Measurements from ENCODE around the gene FBXO3.

DNA sequence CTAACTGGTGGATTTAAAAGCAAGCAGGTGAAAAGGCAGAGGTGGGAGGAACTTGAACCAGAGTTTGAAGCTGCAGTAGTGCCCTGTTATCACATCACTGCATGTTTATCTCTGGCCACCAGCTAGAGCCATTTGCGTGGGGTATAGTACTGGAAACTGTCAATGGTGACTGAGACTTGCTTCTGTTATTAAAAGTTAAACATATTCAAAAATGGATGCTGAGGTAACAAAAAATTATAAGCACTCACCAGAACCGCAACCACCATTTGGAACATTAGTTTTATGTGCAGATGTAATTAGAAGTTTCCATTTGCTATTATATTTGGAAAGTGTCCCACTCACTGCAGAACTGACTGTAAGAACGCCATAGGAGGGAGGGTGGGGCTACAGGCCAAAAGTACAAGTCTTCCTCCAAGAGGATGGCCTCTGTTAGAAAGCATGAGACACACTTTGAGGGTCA, 36.9 kb downstream of the FBXO3 start:
- TF ChIP-seq POLR2AphosphoS5 (IDR thresholded peaks at IDR 0.05; ENCODE audit: low read depth, low read length) (no peak), TAF1 (IDR thresholded peaks at IDR 0.05; ENCODE audit: borderline replicate concordance, low read depth, low read length) (no peak), POLR2A (IDR thresholded peaks at IDR 0.05; ENCODE audit: low read depth, low read length) (no peak)
